IPS-18c (cell line): Measurements from ENCODE around the gene OAT.

ENCODE experiments used
- H3K4me3 ChIP-seq: 2 replicates; pipeline ENCODE4 v1.7.0; 2013; ENCODE audit warnings: low read depth, mild to moderate bottlenecking, low read length, moderate library complexity; ENCODE audit not compliant: insufficient read depth
- H3K9me3 ChIP-seq: one replicate; pipeline ENCODE4 v1.6.1; 2013; ENCODE audit warnings: mild to moderate bottlenecking, low read length, moderate library complexity; ENCODE audit not compliant: control insufficient read depth, insufficient read depth

The OAT gene

DNA sequence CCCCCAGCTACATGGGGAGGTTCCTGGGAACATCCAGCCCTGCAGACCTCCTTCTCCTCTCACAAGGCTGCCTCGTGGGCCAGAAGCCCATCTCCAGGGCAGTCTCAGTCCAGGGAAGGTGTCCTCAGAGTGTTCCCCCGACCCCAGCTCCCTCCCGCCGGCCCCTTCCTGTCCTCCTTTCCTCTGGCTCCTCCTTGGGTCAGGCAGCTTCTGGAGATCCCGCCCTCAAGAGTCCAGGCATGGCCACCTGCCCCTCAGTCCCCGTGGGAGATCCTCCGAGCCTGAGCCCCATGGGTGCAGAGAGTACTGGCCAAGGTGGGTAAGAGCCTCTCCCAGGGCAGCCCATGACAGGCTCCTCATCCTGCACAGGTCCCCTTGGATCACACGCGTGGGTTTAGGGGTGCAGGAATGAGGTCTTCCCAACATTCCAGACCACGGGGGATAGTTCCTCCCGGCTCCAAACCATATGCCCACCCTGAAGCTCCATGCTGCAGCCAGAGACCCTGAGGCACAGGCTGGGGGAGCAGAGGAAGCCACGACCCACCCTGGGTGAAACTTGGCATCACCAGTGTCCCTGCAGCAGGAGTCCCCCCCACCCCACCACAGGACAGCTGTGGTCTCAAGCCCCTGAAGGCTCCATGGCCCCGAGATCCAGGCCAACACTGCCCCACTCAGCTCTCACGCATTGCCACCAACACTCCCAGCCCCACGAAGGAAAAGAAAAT lies 65.5 kb downstream of the OAT start:
- Histone ChIP-seq H3K9me3 (no peaks in the 10 kb centered on the region), H3K4me3 (no peak overlapping the region)

DNA sequence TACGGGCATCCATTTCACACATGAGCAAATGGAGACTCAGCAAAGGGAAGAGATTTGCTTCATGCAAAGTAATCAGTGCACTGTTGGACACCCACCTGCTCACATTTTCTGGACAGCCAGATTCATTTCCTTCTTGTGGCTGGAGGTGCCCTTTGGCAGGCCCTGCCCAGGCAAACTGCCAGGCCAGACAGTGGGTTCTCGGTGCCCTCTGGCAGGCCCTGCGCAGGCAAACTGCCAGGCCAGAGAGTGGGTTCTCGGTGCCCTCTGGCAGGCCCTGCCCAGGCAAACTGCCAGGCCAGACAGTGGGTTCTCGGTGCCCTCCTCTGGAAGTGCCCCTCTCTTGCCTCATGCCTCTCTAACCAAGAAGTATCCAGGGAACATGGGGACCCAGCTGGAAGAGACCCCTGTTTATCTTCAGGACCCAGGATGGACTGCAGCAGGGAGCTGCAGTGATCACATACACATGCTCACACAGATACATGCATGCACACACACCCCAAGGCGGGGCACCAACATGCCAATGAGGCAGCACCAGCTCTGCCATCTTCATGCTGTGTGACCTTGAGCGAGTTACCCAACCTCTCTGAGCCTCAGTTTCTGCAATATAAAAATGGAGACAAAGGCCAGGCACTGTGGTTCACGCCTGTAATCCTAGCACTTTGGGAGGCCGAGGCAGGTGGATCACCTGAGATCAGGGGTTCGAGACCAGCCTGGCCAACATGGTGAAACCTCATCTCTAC lies 67.1 kb downstream of the OAT start:
- Histone ChIP-seq H3K4me3 (no peak overlapping the region), H3K9me3 (no peaks in the 10 kb centered on the region)

DNA sequence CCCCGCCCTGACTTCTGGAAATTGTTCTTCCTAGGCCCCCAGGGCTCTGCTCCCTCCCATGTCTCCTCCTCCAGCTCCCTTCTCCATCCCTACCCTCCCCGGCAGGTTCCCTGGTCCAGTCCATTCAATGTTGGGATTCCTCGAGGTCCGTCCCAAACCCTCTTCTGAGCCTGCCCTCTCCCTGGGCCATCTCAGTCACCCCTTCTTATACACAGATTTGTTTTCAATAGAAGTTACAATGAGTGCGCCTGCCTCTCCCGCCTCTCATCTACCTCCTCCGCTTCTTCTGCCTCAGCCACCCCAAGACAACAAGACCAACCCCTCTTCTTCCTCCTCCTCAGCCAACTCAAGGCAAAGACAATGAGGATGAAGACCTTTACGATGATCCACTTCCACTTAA lies 67.9 kb downstream of the OAT start:
- no peaks in the 10 kb centered on the region for H3K9me3 ChIP-seq
- H3K4me3 ChIP-seq = no peak overlapping the region

DNA sequence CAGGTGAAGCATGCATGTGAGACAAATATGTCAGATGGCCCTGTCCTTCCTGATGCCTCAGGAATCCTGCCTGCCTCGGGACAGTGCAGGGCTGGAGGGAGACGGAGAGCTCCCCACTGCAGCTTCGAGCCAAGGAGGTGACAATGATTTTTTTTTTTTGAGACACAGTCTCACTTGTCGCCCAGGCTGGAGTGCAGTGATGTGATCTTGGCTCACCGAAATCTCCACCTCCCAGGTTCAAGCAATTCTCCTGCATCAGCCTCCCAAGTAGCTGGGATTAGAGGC lies 68.8 kb downstream of the OAT start:
- Histone ChIP-seq H3K9me3 (no peaks in the 10 kb centered on the region), H3K4me3 (no peak overlapping the region)

DNA sequence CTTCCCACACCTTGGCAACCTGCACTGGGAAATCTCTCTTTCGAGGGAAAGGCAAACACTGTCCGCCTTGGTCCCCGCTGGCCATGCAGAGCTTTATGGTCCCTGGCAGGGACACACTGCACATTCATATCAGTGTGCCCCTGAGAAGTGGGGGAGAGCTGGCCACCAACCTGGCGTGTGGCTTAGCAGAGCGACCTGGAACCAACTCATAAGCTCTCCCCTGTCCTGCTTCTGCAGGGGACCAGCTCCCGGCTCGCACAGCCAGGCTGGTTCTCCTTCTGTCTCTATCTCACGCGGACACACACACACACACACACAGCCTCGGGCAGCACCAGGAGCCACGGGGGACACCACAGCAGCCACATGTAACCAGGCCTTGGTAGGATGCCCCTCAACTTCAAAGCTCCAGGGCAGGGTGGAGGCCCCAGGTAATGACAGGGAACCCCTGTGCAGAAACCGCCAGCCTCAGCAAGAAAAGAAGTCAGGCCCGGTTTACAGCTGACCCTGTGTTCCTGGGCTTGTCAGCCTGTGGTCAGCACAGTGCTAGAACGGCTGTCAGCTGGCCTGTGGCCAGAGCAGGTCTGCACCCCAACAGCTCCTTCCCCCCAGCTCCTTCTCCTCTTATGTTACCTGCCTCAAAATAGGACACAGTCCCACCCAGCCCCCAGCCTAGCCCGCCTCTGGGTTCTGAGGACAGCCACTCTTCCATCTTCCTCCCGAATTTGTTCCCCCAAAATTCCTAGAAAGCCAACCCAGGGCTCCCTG lies 69.3 kb downstream of the OAT start:
- no peaks in the 10 kb centered on the region for H3K9me3 ChIP-seq
- no peak overlapping the region for H3K4me3 ChIP-seq

DNA sequence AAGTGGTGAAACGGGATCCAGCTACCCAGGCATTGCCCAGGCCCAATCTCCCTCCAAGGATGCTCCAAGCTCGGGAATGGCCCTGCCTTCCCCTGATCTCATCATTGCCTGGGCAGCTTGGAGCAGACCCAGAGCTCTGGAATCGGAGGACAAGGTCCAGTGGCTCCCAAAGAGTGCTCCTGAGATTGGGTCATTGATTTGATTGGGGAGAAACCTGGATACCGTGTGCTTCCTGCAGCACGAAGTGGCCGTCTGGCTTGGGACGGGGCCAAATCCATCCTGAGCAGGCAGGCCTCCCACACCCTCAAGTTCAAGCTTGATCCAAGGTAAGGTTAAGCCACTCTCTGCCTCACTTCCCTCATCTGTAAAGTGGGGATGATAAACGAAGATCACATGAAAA lies 69.9 kb downstream of the OAT start:
- H3K9me3 ChIP-seq = no peaks in the 10 kb centered on the region
- H3K4me3 ChIP-seq = no peak overlapping the region

DNA sequence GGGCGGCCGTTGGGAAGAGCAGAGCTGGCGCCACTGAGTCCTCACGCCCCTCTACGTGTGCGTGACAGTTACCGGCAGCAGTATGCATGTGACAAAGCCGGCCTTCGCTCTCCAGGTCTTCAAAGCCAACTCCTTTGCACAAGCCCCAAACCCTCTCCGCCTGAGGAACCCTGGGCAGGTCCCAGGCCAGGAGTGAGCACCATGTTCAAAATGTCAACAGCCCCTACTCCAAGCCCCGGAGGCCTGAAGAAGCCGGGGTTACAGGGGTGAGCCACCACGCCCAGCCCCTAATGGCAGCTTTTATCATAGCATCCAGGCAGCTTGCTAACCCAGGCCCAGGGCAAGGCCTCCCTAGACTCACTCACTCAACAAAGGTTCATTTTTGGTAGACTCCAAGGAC lies 70.8 kb downstream of the OAT start:
- no peaks in the 10 kb centered on the region for H3K9me3 ChIP-seq
- no peak overlapping the region for H3K4me3 ChIP-seq
